BLaER1 (cell line): ENCODE results near the gene FAM171A1.
"Not testable (repeated sequence)": the region's sequence is repeated elsewhere in the genome, so short reads cannot be mapped to it uniquely, and the experiment has no call there.

Experiments
- H3K27ac ChIP-seq: shearing (Covaris generic); formaldehyde crosslinking; 2 replicates; pipeline ENCODE4 v1.8.1; 2022
- H3K27me3 ChIP-seq: shearing (Covaris generic); formaldehyde crosslinking; 2 replicates; pipeline ENCODE4 v1.8.1; 2022
- H3K36me3 ChIP-seq: shearing (Covaris generic); formaldehyde crosslinking; 2 replicates; pipeline ENCODE4 v1.8.1; 2022
- H3K4me1 ChIP-seq: shearing (Covaris generic); formaldehyde crosslinking; 2 replicates; pipeline ENCODE4 v1.8.1; 2022
- H3K4me2 ChIP-seq: shearing (Covaris generic); formaldehyde crosslinking; 2 replicates; pipeline ENCODE4 v1.8.1; 2022
- H3K4me3 ChIP-seq: shearing (Covaris generic); formaldehyde crosslinking; 2 replicates; pipeline ENCODE4 v1.8.1; 2022
- H3K9ac ChIP-seq: shearing (Covaris generic); formaldehyde crosslinking; 2 replicates; pipeline ENCODE4 v1.8.1; 2022
- H3K9me3 ChIP-seq: shearing (Covaris generic); formaldehyde crosslinking; 2 replicates; pipeline ENCODE4 v1.8.1; 2022
- H4K20me1 ChIP-seq: shearing (Covaris generic); formaldehyde crosslinking; 2 replicates; pipeline ENCODE4 v1.8.1; 2022
- Cebpa-rat ChIP-seq: shearing (Covaris generic); IDR thresholded peaks from 2 replicates; pipeline ENCODE4 v1.8.1; 2022

The FAM171A1 gene

DNA sequence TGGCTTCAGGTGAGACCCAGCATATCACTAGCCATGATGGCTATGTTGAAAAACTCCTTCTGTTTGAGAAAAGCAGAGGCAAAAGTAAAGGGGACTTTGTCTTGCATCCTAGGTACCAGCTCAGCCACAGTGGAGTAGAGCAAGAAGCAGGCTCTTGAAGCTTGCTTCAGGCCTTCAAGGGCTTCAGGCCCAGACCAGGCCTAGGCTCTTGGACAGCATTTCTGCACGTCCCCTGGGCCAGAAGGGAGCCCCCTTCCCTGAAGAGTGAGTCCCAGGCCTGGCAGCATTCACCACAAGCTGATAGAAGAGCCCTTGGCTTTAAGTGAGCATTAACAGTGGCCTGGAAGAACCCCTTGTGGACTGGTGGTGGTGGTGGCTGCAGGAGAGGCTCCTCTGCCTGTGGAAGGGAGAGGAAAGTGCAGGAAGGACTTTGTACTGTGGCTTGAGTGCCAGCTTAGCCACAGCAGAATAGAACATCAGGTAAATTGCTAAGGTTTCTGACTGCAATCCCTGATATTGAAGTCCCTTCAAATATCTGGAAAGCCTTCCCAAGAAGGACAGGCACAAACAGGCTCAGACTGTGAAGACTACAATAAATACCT is 28.1 kb upstream of the FAM171A1 start:
- H3K4me2 ChIP-seq, result no peak overlapping the region
- no peaks in the 10 kb centered on the region for H4K20me1 ChIP-seq
- no peaks in the 10 kb centered on the region for H3K27me3 ChIP-seq
- H3K4me3 ChIP-seq, result no peak overlapping the region
- H3K9ac ChIP-seq, result no peak overlapping the region
- H3K9me3 ChIP-seq, result peaks cover 20% of the 10 kb centered on the region
- H3K4me1 ChIP-seq, result no peaks in the 10 kb centered on the region
- H3K27ac ChIP-seq, result no peak overlapping the region
- no peaks in the 10 kb centered on the region for H3K36me3 ChIP-seq
- no peak for TF ChIP-seq Cebpa-rat

- Histone ChIP-seq H4K20me1 (no peaks in the 10 kb centered on the region), H3K4me3 (no peak overlapping the region), H3K4me2 (no peak overlapping the region), H3K9ac (no peak overlapping the region), H3K4me1 (no peaks in the 10 kb centered on the region), H3K36me3 (no peaks in the 10 kb centered on the region), H3K27me3 (no peaks in the 10 kb centered on the region), H3K27ac (no peak overlapping the region), H3K9me3 (peaks cover 7% of the 10 kb centered on the region)
- TF ChIP-seq Cebpa-rat, result no peak
These were observed 24.8 kb upstream of the FAM171A1 start for GRCh38 chr10:15395935-15396334.

DNA sequence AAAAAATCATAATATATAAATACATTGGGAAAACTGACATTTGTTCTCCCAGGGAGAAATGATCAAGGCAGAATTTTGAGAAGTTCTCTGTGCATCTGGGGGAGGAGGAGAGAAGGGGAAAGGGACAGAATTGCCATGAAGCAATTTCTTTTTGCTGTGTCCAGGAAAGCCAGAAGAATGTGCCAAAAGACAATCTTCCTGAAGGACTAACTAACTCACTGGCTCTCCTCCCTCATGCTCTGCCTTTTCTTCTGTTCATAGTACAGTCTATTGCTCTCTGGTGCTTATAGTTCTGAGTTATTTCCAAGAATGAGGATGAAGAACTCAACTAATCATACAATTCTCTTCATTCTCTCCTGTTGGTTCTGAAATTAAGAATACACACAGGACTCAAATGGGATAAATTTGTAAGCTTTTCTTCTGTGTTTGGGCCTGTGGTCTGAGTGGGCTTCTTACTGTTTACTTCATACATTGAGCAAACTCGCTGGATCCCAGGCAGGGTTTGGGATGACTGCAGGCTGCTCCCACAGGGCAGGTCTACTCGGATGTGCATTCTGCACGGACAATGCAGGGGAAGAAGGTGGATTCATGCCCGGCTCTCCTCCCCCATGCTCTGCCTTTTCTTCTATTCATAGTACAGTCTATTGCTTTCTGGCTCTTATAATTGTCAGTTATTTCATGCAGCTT is 22.2 kb upstream of the FAM171A1 start:
- TF ChIP-seq Cebpa-rat, result no peak
- no peaks in the 10 kb centered on the region for H3K9me3 ChIP-seq
- no peak overlapping the region for H3K27ac ChIP-seq
- H3K27me3 ChIP-seq, result no peaks in the 10 kb centered on the region
- H3K4me2 ChIP-seq, result no peak overlapping the region
- H3K36me3 ChIP-seq, result no peaks in the 10 kb centered on the region
- no peaks in the 10 kb centered on the region for H4K20me1 ChIP-seq
- no peak overlapping the region for H3K9ac ChIP-seq
- H3K4me1 ChIP-seq, result no peaks in the 10 kb centered on the region
- H3K4me3 ChIP-seq, result no peak overlapping the region

GRCh38 chr10:15391491-15391890 is 20.4 kb upstream of the FAM171A1 start:
- H3K4me1 ChIP-seq, result peaks cover 16% of the 10 kb centered on the region
- no peaks in the 10 kb centered on the region for H3K27me3 ChIP-seq
- H3K9me3 ChIP-seq, result no peaks in the 10 kb centered on the region
- H3K27ac ChIP-seq, result no peak overlapping the region
- no peak overlapping the region for H3K9ac ChIP-seq
- no peak overlapping the region for H3K4me3 ChIP-seq
- H4K20me1 ChIP-seq, result no peaks in the 10 kb centered on the region
- H3K36me3 ChIP-seq, result no peaks in the 10 kb centered on the region
- TF ChIP-seq Cebpa-rat, result no peak
- H3K4me2 ChIP-seq, result no peak overlapping the region

- H3K4me2 ChIP-seq, H3K27ac ChIP-seq, H3K36me3 ChIP-seq, H3K4me3 ChIP-seq, H3K27me3 ChIP-seq, H4K20me1 ChIP-seq, H3K9me3 ChIP-seq, H3K9ac ChIP-seq: not testable (repeated sequence)
- peaks cover 43% of the 10 kb centered on the region for H3K4me1 ChIP-seq
These were observed 17.1 kb upstream of the FAM171A1 start for GRCh38 chr10:15388172-15388571.

DNA sequence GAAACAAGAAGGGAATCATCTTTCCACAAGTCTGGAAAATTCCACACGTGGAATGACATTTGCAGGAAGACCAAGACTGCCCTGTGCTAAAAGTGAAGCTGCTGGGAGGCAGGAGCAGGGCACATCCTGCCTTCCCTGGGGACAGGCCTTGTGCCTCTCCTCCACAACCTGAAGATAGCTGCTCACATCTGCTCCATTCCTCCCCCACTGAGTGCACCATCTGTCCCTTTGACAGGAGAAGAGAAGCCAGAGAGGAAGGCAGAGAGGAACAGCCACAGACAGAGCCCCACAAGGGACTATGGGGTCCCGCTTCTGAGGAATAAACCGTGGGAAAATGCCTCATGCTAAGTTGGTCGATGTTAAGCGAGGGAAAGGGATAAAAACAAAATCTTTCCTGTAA is 15.9 kb upstream of the FAM171A1 start:
- H4K20me1 ChIP-seq, result no peaks in the 10 kb centered on the region
- no peaks in the 10 kb centered on the region for H3K27me3 ChIP-seq
- H3K4me3 ChIP-seq, result no peak overlapping the region
- H3K9ac ChIP-seq, result peak overlapping the region; percentile 4; the same call in 1 of the 2 replicates
- peak overlapping the region; percentile 81 for H3K4me2 ChIP-seq
- no peaks in the 10 kb centered on the region for H3K36me3 ChIP-seq
- H3K9me3 ChIP-seq, result no peaks in the 10 kb centered on the region
- no peak for TF ChIP-seq Cebpa-rat
- peaks cover 43% of the 10 kb centered on the region for H3K4me1 ChIP-seq
- H3K27ac ChIP-seq, result no peak overlapping the region

DNA sequence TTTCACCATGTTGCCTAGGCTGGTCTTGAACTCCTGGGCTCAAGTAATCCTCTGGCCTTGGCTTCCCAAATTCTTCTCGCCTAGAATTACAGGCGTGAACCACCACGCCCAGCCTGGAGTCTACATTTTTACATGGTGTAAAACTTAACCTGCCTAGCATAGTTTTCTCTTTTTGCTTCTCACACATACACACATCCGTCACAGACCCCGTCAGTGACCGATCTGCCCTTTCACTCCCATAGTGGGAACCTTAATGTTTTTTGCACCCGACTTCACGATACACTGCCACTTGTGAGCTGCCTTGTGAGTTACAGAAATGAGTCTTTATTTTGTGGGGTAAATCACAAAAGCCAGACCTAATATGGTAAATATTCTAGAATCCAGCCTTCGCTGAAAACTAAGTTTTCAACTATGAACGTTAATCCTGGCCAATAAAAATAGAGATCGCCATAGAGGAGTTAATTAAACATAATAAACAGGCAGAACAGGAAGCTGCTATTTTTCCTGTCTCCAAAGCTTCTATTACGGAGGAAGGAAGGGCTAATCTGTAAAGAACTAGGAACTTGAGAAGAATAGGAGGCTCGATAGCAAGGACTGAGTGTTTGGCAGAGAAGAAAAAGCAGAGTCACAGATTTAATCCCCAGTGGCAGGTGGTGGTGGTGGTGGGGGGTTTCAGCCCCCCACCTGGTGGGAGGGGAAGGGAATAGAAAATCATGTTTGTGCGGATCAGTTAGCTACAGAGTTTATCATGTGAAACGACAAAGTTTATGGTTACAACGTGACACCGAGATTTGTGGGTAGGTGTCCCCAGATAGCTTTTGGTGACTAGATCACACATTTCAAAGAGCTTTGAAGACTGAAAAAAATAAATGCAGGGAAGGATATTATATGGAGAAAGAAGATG is 14.7 kb upstream of the FAM171A1 start:
- Histone ChIP-seq H3K27me3 (no peaks in the 10 kb centered on the region), H3K4me3 (no peak overlapping the region), H3K9ac (peak overlapping the region; percentile 34; the same call in 1 of the 2 replicates), H3K27ac (peak overlapping the region; percentile 43; the same call in 1 of the 2 replicates), H3K9me3 (no peaks in the 10 kb centered on the region), H4K20me1 (no peaks in the 10 kb centered on the region), H3K4me2 (peak overlapping the region; percentile 81), H3K4me1 (peaks cover 43% of the 10 kb centered on the region), H3K36me3 (no peaks in the 10 kb centered on the region)
- TF ChIP-seq Cebpa-rat, result no peak

GRCh38 chr10:15381420-15381819 is 10.3 kb upstream of the FAM171A1 start:
- H3K36me3 ChIP-seq, result no peaks in the 10 kb centered on the region
- no peak overlapping the region for H3K9ac ChIP-seq
- H4K20me1 ChIP-seq, result no peaks in the 10 kb centered on the region
- no peak overlapping the region for H3K4me3 ChIP-seq
- no peak overlapping the region for H3K27ac ChIP-seq
- H3K27me3 ChIP-seq, result no peaks in the 10 kb centered on the region
- no peak overlapping the region for H3K4me2 ChIP-seq
- peaks cover 27% of the 10 kb centered on the region for H3K4me1 ChIP-seq
- no peaks in the 10 kb centered on the region for H3K9me3 ChIP-seq
- TF ChIP-seq Cebpa-rat, result no peak

DNA sequence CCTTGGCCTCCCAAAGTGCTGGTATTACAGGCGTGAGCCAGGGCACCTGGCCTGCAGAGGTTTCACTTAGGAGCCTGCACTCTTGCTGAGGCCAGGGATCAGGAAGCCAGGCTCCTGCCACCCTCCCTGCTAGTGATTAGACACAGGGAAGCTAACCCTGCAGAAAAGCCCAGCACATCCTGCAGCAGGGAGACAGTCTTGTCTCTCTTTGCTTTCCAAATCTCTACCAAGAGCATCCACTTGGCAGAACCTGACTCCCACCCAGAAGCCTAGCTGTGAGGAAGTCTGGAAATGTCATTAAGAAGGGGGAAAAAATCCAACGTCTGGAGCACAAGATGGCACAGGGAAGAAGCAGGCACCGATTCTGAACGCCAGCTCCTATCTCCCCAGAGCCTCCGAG is 8.0 kb upstream of the FAM171A1 start:
- Histone ChIP-seq H3K4me3 (no peak overlapping the region), H3K27me3 (no peaks in the 10 kb centered on the region), H3K36me3 (no peaks in the 10 kb centered on the region), H3K27ac (no peak overlapping the region), H3K9ac (no peak overlapping the region), H4K20me1 (no peaks in the 10 kb centered on the region), H3K4me2 (no peak overlapping the region), H3K9me3 (no peaks in the 10 kb centered on the region), H3K4me1 (peaks cover 3% of the 10 kb centered on the region)
- no peak for TF ChIP-seq Cebpa-rat

DNA sequence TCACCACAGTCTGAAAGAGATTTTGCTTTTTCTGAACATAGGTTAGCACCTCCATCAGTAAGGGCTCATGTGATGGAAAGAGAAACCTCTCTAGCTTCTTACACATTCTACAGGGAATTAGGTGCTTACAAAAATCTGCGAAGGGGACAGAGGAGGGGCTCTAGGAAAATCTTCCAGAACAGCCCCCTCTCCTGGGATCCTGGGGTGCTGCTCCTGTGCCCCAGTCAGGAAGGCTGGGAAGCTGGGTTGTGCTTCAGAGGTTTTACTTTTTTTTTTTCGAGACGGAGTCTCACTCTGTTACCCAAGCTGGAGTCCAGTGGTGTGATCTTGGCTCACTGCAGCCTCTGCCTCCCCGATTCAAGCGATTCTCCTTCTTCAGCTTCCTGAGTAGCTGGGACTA is 7.5 kb upstream of the FAM171A1 start:
- H3K4me2 ChIP-seq, result no peak overlapping the region

More for the DNA sequence above, 7.5 kb upstream of the FAM171A1 start:
- H3K36me3 ChIP-seq, result no peaks in the 10 kb centered on the region
- no peaks in the 10 kb centered on the region for H3K27me3 ChIP-seq
- H4K20me1 ChIP-seq, result no peaks in the 10 kb centered on the region
- no peak for TF ChIP-seq Cebpa-rat
- H3K9ac ChIP-seq, result no peak overlapping the region
- no peak overlapping the region for H3K27ac ChIP-seq
- no peaks in the 10 kb centered on the region for H3K4me1 ChIP-seq
- H3K4me3 ChIP-seq, result no peak overlapping the region
- H3K9me3 ChIP-seq, result no peaks in the 10 kb centered on the region
